HepG2 (cell line): ENCODE results near the gene PIEZO1. TPM values are rescaled to one million over a fixed set of nuclear protein-coding genes. Genes with fewer than 3 reads are reported as not detected.

Experiments
- BHLHE40 ChIP-seq: IDR thresholded peaks from 2 replicates; pipeline ENCODE4 v1.6.1; 2011; ENCODE audit warnings: low read length, improper control_type of control experiment
- CTCF ChIP-seq: sonication (generic); formaldehyde crosslinking; IDR thresholded peaks from 2 replicates; pipeline ENCODE4 v1.5.0; 2020; ENCODE audit warnings: mild to moderate bottlenecking, missing genetic modification reagents, moderate library complexity
- DBP ChIP-seq: sonication (generic); formaldehyde crosslinking; IDR thresholded peaks from 2 replicates; pipeline ENCODE4 v1.4.0; 2020; ENCODE audit warnings: missing genetic modification reagents; ENCODE audit errors: not compliant biosample characterization
- HOXA3 ChIP-seq: sonication (generic); formaldehyde crosslinking; IDR thresholded peaks from 2 replicates; pipeline ENCODE4 v1.5.0; 2020; ENCODE audit warnings: missing genetic modification reagents
- KAT2B ChIP-seq: fragments of 150-350 bp; IDR thresholded peaks from 2 replicates; pipeline ENCODE4 v1.6.1; 2014; ENCODE audit warnings: low read depth, low read length, borderline replicate concordance
- KDM5B ChIP-seq: sonication (generic); formaldehyde crosslinking; IDR thresholded peaks from 2 replicates; pipeline ENCODE4 v1.4.0; 2020; ENCODE audit warnings: missing genetic modification reagents, mild to moderate bottlenecking, borderline replicate concordance
- MEIS2 ChIP-seq: sonication (generic); formaldehyde crosslinking; IDR thresholded peaks from 2 replicates; pipeline ENCODE4 v1.9.0; 2021; ENCODE audit warnings: mild to moderate bottlenecking, missing genetic modification reagents
- MTF2 ChIP-seq: sonication (generic); formaldehyde crosslinking; IDR thresholded peaks from 2 replicates; pipeline ENCODE4 v1.5.0; 2020; ENCODE audit warnings: missing genetic modification reagents, borderline replicate concordance
- NKX3-1 ChIP-seq: sonication (generic); formaldehyde crosslinking; IDR thresholded peaks from 2 replicates; pipeline ENCODE4 v1.5.0; 2020; ENCODE audit warnings: missing genetic modification reagents
- NR2F2 ChIP-seq: IDR thresholded peaks from 2 replicates; pipeline ENCODE4 v1.6.1; 2012; ENCODE audit warnings: low read depth, inconsistent platforms, borderline replicate concordance
- SP1 ChIP-seq, 2 experiments: fragments of 450-650 bp in 1 of 2; sonication (generic) in 1 of 2; formaldehyde crosslinking in 1 of 2; IDR thresholded peaks; 2 replicates each; pipeline versions ENCODE4 v1.4.0 to v1.6.1; 2016 to 2020; ENCODE audit warnings: missing genetic modification reagents in 1 of 2
- THAP7 ChIP-seq: sonication (generic); formaldehyde crosslinking; IDR thresholded peaks from 2 replicates; pipeline ENCODE4 v1.8.1; 2023; ENCODE audit warnings: mild to moderate bottlenecking, missing genetic modification reagents
- UBTF ChIP-seq: sonication (generic); formaldehyde crosslinking; IDR thresholded peaks from 2 replicates; pipeline ENCODE4 v1.4.0; 2020; ENCODE audit warnings: mild to moderate bottlenecking, missing genetic modification reagents
- ZBTB43 ChIP-seq: sonication (generic); formaldehyde crosslinking; conservative IDR thresholded peaks from 2 replicates; pipeline ENCODE4 v1.4.0; 2020; ENCODE audit warnings: missing genetic modification reagents
- ZFAT ChIP-seq: sonication (generic); formaldehyde crosslinking; conservative IDR thresholded peaks from 2 replicates; pipeline ENCODE4 v1.8.1; 2023; ENCODE audit warnings: missing genetic modification reagents, inconsistent platforms
- ZNF354B ChIP-seq: sonication (generic); formaldehyde crosslinking; IDR thresholded peaks from 2 replicates; pipeline ENCODE4 v1.8.0; 2022; ENCODE audit warnings: mild to moderate bottlenecking, missing genetic modification reagents
- ZNF382 ChIP-seq: sonication (generic); formaldehyde crosslinking; IDR thresholded peaks from 2 replicates; pipeline ENCODE4 v1.5.0; 2020; ENCODE audit warnings: missing genetic modification reagents, mild to moderate bottlenecking, borderline replicate concordance
- ZNF562 ChIP-seq: sonication (generic); formaldehyde crosslinking; IDR thresholded peaks from 2 replicates; pipeline ENCODE4 v1.8.0; 2022; ENCODE audit warnings: missing genetic modification reagents, borderline replicate concordance
- ZNF570 ChIP-seq: sonication (generic); formaldehyde crosslinking; IDR thresholded peaks from 2 replicates; pipeline ENCODE4 v1.4.0; 2020; ENCODE audit warnings: mild to moderate bottlenecking, missing genetic modification reagents, borderline replicate concordance
- ZNF713 ChIP-seq: sonication (generic); formaldehyde crosslinking; IDR thresholded peaks from 2 replicates; pipeline ENCODE4 v1.4.0; 2020; ENCODE audit warnings: mild to moderate bottlenecking, missing genetic modification reagents
- ZNF740 ChIP-seq: sonication (generic); formaldehyde crosslinking; IDR thresholded peaks from 2 replicates; pipeline ENCODE4 v1.4.0; 2020; ENCODE audit warnings: missing genetic modification reagents
- ZNF775 ChIP-seq: sonication (generic); formaldehyde crosslinking; IDR thresholded peaks from 2 replicates; pipeline ENCODE4 v1.4.0; 2020; ENCODE audit warnings: missing genetic modification reagents, mild to moderate bottlenecking, moderate library complexity, borderline replicate concordance
- polyA plus RNA-seq, 8 experiments: library from polyadenylated mRNA; depleted of rRNA in 3 of 8; stranded (reverse) in 7 of 8; unstranded in 1 of 8; fragments of >200 nt; fragmentation: Illumina TruSeq in 4 of 8; extraction: Trizol in 4 of 8; gene quantifications; 2 replicates each; pipeline versions ENCODE4 v1.2.1 to v1.2.3, GENCODE V29; 2011 to 2016; ENCODE audit warnings: low read depth in 4 of 8, missing spikeins in 1 of 8, mixed read lengths in 1 of 8; ENCODE audit not compliant: insufficient read depth in 1 of 8
- total RNA-seq, 5 experiments: library from RNA; depleted of rRNA; stranded (reverse); fragments of >200 nt; fragmentation: Illumina TruSeq; extraction: Trizol; gene quantifications; 2 replicates each; pipeline ENCODE4 v1.2.3, GENCODE V29; 2016; ENCODE audit warnings: low read depth in 1 of 5

Gene PIEZO1
- total and polyA plus RNA-seq, 2 of the 13 experiments (the other 11 are each of a cell fraction or from before 2014, with no cell fraction given): 67.9 to 85.0 TPM

GRCh38 chr16:88785106-88785924 lies at the start of gene PIEZO1 (continued):
- TF ChIP-seq THAP7 (CRISPR knock-in tag): peak; percentile 87; the same call in 1 of the 2 replicates
- peak; percentile 64 for TF ChIP-seq ZNF740 (CRISPR knock-in tag)
- TF ChIP-seq NR2F2: no peak
- TF ChIP-seq HOXA3 (CRISPR knock-in tag): peak; percentile 69; the same call in 1 of the 2 replicates
- TF ChIP-seq BHLHE40: peak; percentile 33; the same call in 1 of the 2 replicates
- no peak for TF ChIP-seq ZNF570 (CRISPR knock-in tag)
- TF ChIP-seq SP1 (IDR thresholded peaks at IDR 0.05): no peak
- 0 out of 2 replicates have a peak, but pooled peaks have one; percentile 17 for TF ChIP-seq SP1 (CRISPR knock-in tag; IDR thresholded peaks at IDR 0.05)
- TF ChIP-seq DBP (CRISPR knock-in tag): no peak
- TF ChIP-seq ZNF354B (CRISPR knock-in tag): no peak
- TF ChIP-seq ZFAT: no peak
- TF ChIP-seq UBTF (CRISPR knock-in tag): peak; percentile 89
- peak; percentile 61 for TF ChIP-seq MEIS2 (CRISPR knock-in tag)
- TF ChIP-seq NKX3-1: no peak
- no peak for TF ChIP-seq ZNF382 (CRISPR knock-in tag)
- no peak for TF ChIP-seq KAT2B
- no peak; the same call in 1 of the 2 replicates for TF ChIP-seq ZBTB43
- peak; percentile 96 for TF ChIP-seq CTCF (CRISPR knock-in tag)
- TF ChIP-seq ZNF713 (CRISPR knock-in tag): peak; percentile 41; the same call in 1 of the 2 replicates
- no peak for TF ChIP-seq ZNF775 (CRISPR knock-in tag)
- peak; percentile 90 for TF ChIP-seq MTF2
- peak; percentile 91 for TF ChIP-seq KDM5B (CRISPR knock-in tag)
- no peak for TF ChIP-seq ZNF562
